Middle frontal gyrus (tissue), 1 donor: Measurements from ENCODE around the gene LTO1.

Experiments used
- DNase-seq: peaks from one replicate; pipeline ENCODE4 v3.0.0-alpha.2; 2015; ENCODE audit warnings: low spot score; ENCODE audit errors: extremely low spot score

LTO1 gene

GRCh38 chr11:69682221-69682620, 7.1 kb upstream of the LTO1 start:
- DNase-seq: no peak

DNA sequence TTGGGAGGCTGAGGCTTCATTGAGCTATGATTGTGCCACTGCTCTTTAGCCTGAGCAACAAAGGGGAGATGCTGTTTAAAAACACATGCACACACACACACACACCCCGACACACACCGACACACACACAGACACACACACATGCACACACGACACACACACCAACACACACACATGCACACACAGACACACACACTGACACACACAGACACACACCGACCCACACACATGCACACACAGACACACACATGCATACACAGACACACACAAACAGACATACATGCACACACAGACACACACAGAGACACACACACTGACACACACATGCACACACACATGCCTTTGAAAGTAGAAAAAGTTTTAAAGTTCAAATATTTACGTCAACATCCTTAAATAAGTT, 5.5 kb upstream of the LTO1 start:
- no peak for DNase-seq

- no peak for DNase-seq
Measured at GRCh38 chr11:69677749-69678148, 2.6 kb upstream of the LTO1 start.

- no peak for DNase-seq
Measured at GRCh38 chr11:69674267-69674885, 777 bp downstream of the LTO1 start.

DNA sequence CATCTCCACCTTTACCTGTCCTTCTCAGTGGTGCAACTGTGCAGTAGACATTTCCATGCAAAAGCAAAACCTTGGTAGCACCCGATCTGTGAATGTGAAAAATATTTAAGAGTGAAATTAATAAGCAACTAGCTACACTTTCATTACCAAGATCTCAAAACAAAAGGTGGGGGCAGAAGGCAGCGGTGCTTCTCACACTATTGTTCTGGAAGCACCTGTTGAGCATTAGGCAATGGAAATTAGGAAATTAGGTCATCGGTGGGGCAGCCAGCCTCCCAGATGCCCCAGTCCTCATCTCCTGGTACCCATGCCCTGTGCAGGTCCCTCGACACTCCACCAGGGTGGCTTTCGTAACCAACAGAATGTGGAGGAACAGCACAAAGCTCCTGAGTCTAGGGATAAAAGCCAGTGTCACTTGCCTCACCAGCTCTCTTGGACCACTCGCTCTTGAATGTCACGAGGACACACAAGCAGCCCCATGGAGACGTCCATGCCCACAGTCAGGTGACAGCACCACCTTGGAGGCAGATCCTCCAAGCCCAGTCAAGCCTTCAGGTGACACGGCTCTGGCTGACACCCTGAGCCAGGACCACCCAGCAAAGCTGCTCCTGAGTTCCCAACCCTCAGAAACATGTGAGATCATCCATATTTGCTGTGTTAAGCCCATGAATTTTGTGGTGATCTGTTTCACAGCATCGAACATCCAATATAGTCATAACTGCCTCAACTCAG, 3.3 kb downstream of the LTO1 start:
- no peak for DNase-seq

DNA sequence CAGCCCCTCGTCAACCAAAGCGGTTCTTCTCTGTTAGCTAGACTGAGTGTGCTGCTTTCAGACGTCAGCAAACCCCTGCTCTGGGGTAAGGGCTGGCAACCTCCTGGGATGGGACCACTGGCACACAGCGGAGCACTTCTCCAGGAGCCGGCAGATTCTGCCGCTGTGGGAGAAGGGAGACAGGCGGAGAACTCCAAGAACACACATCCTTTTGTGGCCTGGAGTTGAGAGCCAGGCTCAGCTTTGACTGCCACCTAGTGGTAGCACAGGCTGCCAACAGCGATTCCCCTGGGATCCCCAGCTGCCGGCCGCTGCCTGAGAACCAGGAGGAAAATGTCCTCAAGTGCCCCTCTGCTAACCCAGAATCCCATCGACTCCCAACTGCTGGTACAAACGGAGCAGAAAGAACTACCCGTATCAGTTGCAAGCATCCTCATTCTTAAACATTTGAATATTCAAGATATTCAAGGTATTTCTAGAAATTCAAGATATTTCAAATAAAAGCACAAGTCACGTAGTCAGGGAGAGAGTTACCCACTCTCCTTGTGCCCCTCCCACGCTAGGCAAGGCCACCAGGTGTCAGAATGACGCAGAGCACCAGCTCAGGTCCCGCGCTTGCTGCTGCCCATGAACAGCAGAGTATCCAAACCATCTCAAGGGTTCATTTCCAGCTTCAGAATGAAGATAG, 4.9 kb downstream of the LTO1 start:
- peak; percentile 62 for DNase-seq

DNA sequence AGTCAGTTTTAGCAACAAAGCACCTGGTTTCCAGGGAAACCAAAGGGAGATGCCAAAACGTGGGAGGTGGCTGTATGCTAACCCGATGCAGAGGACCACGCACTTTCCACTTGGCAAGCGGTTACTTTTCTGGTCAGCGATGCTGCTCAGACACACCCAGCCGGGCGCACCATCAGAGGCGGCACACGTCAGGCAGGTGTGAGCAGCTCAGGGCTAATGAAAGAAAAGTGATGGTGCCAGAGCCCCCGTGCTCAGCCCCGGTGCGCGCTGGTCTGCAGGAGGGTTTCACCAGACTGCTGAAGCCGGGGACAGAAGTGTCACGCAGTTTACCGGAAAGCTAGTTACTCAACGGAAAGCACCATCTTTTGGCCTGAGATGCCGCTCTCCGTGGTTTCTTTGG, 5.7 kb downstream of the LTO1 start:
- no peak for DNase-seq

DNA sequence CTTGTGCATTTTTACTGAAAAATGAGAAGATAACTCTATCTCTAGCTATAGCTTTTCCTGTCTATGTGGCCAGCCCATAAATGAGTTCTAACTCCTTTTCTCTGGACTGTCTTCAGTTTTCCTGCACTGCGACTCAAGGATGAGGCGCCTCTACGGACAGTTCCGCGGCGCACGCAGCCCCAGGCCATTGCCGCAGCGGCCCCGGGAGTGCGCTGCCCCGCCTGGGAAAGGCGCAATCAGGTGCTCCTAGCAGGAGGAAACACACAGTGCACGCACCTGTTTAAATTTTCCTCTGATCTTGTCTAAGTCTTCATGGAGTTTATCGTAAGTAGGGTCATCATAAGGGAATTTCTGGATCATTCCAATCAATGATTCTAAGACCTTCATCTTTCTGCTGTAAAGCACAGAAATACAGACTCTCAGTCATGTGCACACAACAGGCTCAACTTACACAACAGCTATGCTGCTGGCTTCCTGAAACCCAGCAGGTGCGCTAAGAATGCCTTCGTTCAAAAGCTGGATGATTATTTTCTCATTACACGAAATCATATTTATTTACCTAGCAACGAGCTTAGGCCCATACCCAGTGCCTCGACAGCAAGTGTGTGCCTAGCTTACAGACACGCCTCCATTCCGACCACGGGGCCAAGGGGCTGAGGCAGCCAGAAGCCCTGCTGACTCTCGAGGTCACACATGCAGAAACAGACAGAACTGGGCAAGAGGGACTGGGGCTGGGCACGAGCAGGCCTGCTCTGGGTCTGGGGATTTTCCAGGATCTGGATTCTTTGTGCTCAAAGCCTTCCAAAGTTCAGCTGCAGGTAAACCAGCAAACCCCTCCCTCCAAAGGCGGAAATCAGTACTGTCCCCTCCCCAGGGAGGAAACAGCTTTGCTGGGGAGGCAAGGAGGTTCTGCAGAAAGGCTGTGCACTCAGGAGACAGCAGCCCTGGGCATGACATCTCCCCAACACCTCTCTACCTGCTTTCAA, 7.2 kb downstream of the LTO1 start:
- DNase-seq: no peak

GRCh38 chr11:69666752-69667536, 8.2 kb downstream of the LTO1 start:
- DNase-seq: no peak

DNA sequence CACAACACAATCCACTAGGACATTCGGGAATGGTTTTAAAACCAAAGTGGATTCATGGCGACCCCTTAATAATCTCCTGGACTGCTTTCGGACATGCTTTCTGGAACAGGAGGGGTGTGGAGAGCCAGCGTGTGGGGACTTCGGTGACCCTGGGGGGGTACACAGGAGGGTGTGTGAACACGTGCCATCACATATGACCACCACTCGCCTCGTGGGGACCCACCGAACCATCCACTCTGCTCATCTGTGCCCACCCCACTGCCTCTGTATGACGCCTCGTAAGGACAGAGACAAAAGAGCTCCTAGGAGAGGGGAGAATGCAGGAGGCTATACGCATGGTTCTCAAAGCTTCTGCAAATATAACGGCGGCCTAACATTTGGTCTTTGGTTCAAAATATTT, 8.9 kb downstream of the LTO1 start:
- DNase-seq: no peak

DNA sequence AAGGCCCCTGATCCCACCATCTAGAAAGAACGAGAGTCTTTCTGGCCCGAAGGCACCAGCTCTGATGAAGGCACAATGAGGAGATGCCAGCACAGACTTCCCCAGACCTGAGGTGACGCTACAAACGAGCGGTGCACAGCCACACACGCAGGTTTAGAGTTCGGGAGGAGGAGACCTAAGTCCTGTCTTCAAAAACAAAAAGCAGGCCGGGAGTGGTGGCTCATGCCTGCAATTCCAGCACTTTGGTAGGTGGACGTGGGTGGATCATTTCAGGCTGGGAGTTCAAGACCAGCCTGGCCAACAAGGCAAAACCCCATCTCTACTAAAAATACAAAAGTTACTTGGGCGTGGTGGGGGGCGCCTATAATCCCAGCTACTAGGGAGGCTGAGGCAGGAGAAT, 9.5 kb downstream of the LTO1 start:
- DNase-seq: no peak

DNA sequence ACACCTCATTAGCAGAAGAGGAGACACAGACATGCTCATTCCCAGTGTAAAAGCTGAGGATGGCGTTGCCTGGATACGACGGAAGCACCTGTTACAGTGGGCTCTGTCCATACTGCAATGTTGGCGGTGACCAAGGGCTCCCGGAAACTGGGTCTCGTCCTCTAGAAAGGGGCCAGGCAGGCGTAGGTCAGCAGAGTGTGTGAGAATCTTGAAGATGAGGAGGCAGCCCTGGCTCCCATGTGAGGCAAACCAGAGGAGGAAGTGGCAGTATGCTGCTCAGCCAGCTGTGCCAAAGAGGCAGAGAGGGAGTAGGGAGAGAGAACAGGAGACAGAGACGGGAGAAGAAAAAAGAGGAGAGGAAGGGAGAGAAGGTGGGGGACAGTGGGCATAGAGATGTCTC, 10.3 kb downstream of the LTO1 start:
- no peak for DNase-seq

GRCh38 chr11:69664103-69664775, 10.9 kb downstream of the LTO1 start:
- DNase-seq: no peak

DNA sequence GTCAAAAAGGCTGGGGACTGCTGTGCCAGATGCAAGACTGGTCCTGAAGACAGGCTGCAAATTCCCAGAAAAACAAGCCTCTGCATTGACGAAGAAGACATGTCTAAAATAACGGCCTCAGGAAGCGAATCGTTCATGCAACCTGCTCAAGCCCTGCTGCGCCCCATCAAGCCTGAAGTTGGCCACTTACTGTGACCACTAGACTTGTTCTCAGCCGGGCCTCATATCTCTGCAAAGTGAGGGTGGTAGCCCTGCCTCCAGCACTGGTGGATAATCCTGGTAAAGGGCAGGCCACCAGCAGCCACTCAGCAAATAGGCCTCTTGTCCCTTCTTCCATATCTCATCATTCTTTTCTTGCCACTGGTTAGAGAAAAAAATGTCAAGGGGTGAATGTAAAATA, 11.8 kb downstream of the LTO1 start:
- no peak for DNase-seq

DNA sequence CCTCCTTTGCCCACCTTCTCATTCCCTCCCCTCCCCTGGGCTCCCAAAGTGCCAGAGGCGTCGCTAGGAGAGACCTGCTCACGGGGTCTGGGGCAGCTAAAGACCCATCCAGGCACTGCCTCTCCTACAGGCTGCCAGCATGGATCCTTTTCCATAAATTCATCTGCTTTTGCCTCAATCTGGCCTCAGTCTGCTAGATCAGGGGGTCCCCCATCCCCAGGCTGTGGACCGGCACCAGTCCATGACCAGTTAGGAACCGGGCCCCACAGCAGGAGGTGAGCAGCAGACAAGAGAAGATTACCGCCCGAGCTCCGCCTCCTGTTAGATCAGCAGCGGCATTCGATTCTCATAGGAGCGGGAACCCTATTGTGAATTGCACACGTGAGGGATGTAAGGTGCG, 12.3 kb downstream of the LTO1 start:
- no peak for DNase-seq

DNA sequence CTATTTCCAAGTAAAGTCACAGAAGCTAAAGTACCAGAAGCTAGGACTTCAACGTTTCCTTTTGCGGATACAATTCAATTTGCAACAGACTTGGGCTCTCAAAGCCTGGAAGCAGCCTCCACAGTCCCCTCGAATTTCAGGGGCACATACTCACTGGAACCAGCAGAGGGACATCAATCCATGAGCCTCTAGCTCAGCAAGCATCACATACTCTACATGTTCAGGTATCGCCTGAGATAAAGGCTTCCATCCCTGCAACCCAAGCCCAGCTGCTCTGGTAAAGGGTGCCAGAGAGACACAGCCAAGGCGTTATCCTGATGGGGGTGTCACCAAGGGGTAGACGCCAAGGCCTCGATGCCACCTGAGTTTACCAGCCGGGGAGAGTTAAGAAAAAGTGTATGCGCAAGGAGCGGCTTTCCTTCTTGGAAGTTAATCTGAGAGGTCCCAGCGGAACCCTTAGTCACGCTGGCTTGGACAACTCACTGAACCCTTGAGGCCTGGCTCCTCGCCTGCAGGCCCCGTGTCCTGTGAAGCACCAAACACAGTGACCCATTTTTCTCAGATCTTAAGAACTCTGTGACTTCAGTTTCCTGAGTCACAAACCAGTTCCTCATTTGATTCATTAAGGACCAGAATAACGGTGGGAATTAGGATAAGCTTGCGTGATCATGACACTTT, 13.0 kb downstream of the LTO1 start:
- DNase-seq: no peak

DNA sequence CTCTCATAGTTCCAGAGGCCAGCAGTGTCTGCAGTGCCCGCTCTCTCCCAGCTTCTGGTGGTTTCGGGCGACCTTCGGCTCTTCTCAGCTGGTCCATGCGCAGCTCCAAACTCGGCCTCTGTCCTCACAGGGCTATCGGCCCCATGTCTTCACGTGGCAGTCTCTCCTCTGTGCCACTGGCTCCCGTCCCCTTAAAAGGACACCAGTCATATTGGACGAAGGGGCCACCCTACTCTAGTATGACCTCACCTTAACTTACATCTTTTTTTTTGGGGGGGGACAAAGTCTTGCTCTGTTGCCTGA, 13.8 kb downstream of the LTO1 start:
- DNase-seq: no peak

- no peak for DNase-seq
Measured at GRCh38 chr11:69660001-69660500, 15.1 kb downstream of the LTO1 start.

- no peak for DNase-seq
Measured at GRCh38 chr11:69659591-69659990, 15.6 kb downstream of the LTO1 start.
